ENCODE results near the gene TRPM2. TPM values are rescaled to one million over a fixed set of nuclear protein-coding genes. Genes with fewer than 3 reads are reported as not detected.

TRPM2 gene
- total and polyA plus RNA-seq, 2 of the 13 experiments (the other 11 are each of a cell fraction or from before 2014, with no cell fraction given) = 0.07 to 0.20 TPM

- TF ChIP-seq TFDP1 (CRISPR knock-in tag; IDR thresholded peaks at IDR 0.05; ENCODE audit: borderline replicate concordance) (no peak; the same call in 1 of the 2 replicates), ZFY (CRISPR knock-in tag; IDR thresholded peaks at IDR 0.05) (0 out of 2 replicates have a peak, but pooled peaks have one; percentile 20), THAP11 (CRISPR knock-in tag; IDR thresholded peaks at IDR 0.05) (0 out of 2 replicates have a peak, but pooled peaks have one; percentile 25), KLF6 (CRISPR knock-in tag; IDR thresholded peaks at IDR 0.05) (peak; percentile 34; the same call in 1 of the 2 replicates), FOSL2 (CRISPR knock-in tag; IDR thresholded peaks at IDR 0.05) (peak; percentile 94), PTBP1 (IDR thresholded peaks at IDR 0.05; ENCODE audit: low read depth, low read length, poor library complexity, severe bottlenecking) (no peak), ZMAT3 (CRISPR knock-in tag; conservative IDR thresholded peaks at IDR 0.05) (no peak), MXI1 (IDR thresholded peaks at IDR 0.05; ENCODE audit: borderline replicate concordance, low read depth, low read length) (peak; percentile 74; the same call in 1 of the 3 replicates), ZNF597 (CRISPR knock-in tag; IDR thresholded peaks at IDR 0.05) (no peak), ISX (CRISPR knock-in tag; conservative IDR thresholded peaks at IDR 0.05) (no peak), ZNF670 (CRISPR knock-in tag; IDR thresholded peaks at IDR 0.05; ENCODE audit: borderline replicate concordance) (0 out of 2 replicates have a peak, but pooled peaks have one; percentile 63), ZNF460 (CRISPR knock-in tag; IDR thresholded peaks at IDR 0.05; ENCODE audit: borderline replicate concordance) (no peak), ZFX (CRISPR knock-in tag; IDR thresholded peaks at IDR 0.05; ENCODE audit: low read depth) (peak; percentile 18; the same call in 1 of the 2 replicates), TBL1XR1 (IDR thresholded peaks at IDR 0.05; ENCODE audit: borderline replicate concordance, low read length, partially characterized antibody) (no peak), TCF7 (IDR thresholded peaks at IDR 0.05; ENCODE audit: low read depth) (no peak), SP5 (CRISPR knock-in tag; IDR thresholded peaks at IDR 0.05; ENCODE audit: borderline replicate concordance, low read depth) (peak; percentile 48), ZBTB21 (CRISPR knock-in tag; IDR thresholded peaks at IDR 0.05) (no peak), ZMYM4 (CRISPR knock-in tag; IDR thresholded peaks at IDR 0.05) (peak; percentile 34; the same call in 1 of the 2 replicates), NR2F6 (IDR thresholded peaks at IDR 0.05) (peak; percentile 72), NR2F6 (CRISPR knock-in tag; IDR thresholded peaks at IDR 0.05) (peak; percentile 84), ZNF580 (CRISPR knock-in tag; IDR thresholded peaks at IDR 0.05; ENCODE audit: borderline replicate concordance, low read depth) (peak; percentile 29; the same call in 1 of the 2 replicates), ZNF350 (CRISPR knock-in tag; IDR thresholded peaks at IDR 0.05; ENCODE audit: borderline replicate concordance, low read depth) (peak; percentile 44; the same call in 1 of the 2 replicates), NR2C2 (CRISPR knock-in tag; IDR thresholded peaks at IDR 0.05; ENCODE audit: borderline replicate concordance) (peak; percentile 63; the same call in 1 of the 2 replicates), ATRX (CRISPR knock-in tag; IDR thresholded peaks at IDR 0.05; ENCODE audit: borderline replicate concordance) (no peak), ZNF3 (CRISPR knock-in tag; IDR thresholded peaks at IDR 0.05) (no peak), TRIM24 (CRISPR knock-in tag; IDR thresholded peaks at IDR 0.05) (no peak), ARNTL (CRISPR knock-in tag; IDR thresholded peaks at IDR 0.05) (peak; percentile 97), TBX2 (CRISPR knock-in tag; IDR thresholded peaks at IDR 0.05; ENCODE audit: borderline replicate concordance) (peak; percentile 40), POLR2A (IDR thresholded peaks at IDR 0.05; ENCODE audit: insufficient read depth in 1 of 2, low read depth in 2 of 2, low read length in 2 of 2) (peak; percentile 24 to 54; a peak in 3 of 4 replicates), E2F1 (CRISPR knock-in tag; IDR thresholded peaks at IDR 0.05) (no peak)
These were observed 16.8 kb downstream of the TRPM2 start (continued) for GRCh38 chr21:44370027-44370735.

Measured in HepG2 (cell line).